HepG2 (cell line): Measurements from ENCODE around the gene JTB.

Experiments
- CTCF ChIP-seq: sonication (generic); formaldehyde crosslinking; IDR thresholded peaks from 2 replicates; pipeline ENCODE4 v1.5.0; 2020; ENCODE audit warnings: mild to moderate bottlenecking, missing genetic modification reagents, moderate library complexity
- SCMH1 ChIP-seq: sonication (generic); formaldehyde crosslinking; IDR thresholded peaks from 2 replicates; pipeline ENCODE4 v1.9.0; 2021; ENCODE audit warnings: missing genetic modification reagents, mild to moderate bottlenecking, borderline replicate concordance

- TF ChIP-seq SCMH1 (CRISPR knock-in tag) = no peak
- peak; percentile 92 for TF ChIP-seq CTCF (CRISPR knock-in tag)
Measured at GRCh38 chr1:153946622-153947241, 30.7 kb downstream of the JTB start, which contains the start of gene DENND4B.
